Heart right ventricle (tissue), 16 donors: Measurements from ENCODE around the gene NEDD9. TPM values are rescaled to one million over a fixed set of nuclear protein-coding genes. Genes with fewer than 3 reads are reported as not detected.

ENCODE experiments used
- ATAC-seq, 8 donors: fragments of 200-7000 bp; cut with Tn5 transposase; one replicate each; pipeline ENCODE4 v1.9.1; 2020; ENCODE audit warnings: mild to moderate bottlenecking in 8 of 8, moderate library complexity in 8 of 8, moderate number of reproducible peaks in 1 of 8
- DNase-seq, 2 donors: peaks; one replicate each; pipeline ENCODE4 v3.0.0-alpha.2; 2020
- H3K27ac ChIP-seq, 10 donors: fragments of 200-600 bp; sonication (generic) in 2 of 10; one replicate each; pipeline versions ENCODE4 v1.5.0 to v1.8.0; 2020 to 2022; ENCODE audit warnings: mild to moderate bottlenecking in 3 of 10
- H3K27me3 ChIP-seq, 7 donors: fragments of 200-600 bp; one replicate each; pipeline ENCODE4 v1.8.0; 2021 to 2022; ENCODE audit warnings: mild to moderate bottlenecking in 2 of 7
- H3K36me3 ChIP-seq, 9 donors: fragments of 200-600 bp; sonication (generic) in 1 of 9; one replicate each; pipeline versions ENCODE4 v1.5.0 to v1.8.0; 2020 to 2022; ENCODE audit warnings: mild to moderate bottlenecking in 2 of 9
- H3K4me1 ChIP-seq, 9 donors: fragments of 200-600 bp; sonication (generic) in 1 of 9; one replicate each; pipeline versions ENCODE4 v1.5.0 to v1.8.0; 2020 to 2022; ENCODE audit warnings: mild to moderate bottlenecking in 4 of 9
- H3K4me3 ChIP-seq, 10 donors: fragments of 200-600 bp; sonication (generic) in 2 of 10; one replicate each; pipeline versions ENCODE4 v1.5.0 to v1.8.0; 2020 to 2022; ENCODE audit warnings: mild to moderate bottlenecking in 7 of 10, moderate library complexity in 2 of 10
- H3K9me3 ChIP-seq, 11 donors: fragments of 200-600 bp in 10 of 11; sonication (generic) in 2 of 11; one replicate each; pipeline versions ENCODE4 v1.5.0 to v1.8.0; 2013 to 2022; ENCODE audit warnings: mild to moderate bottlenecking in 2 of 11, control low read depth in 1 of 11, moderate library complexity in 1 of 11
- CTCF ChIP-seq, 9 donors: fragments of 200-600 bp; sonication (generic) in 2 of 9; IDR thresholded peaks; one replicate each; pipeline versions ENCODE4 v1.5.0 to v1.8.0; 2021 to 2022; ENCODE audit warnings: antibody characterized with exemption in 9 of 9, mild to moderate bottlenecking in 5 of 9, moderate library complexity in 1 of 9
- WGBS, 2 donors: extraction: QIAGEN DNeasy Blood & Tissue Kit; methylation state at CpG; one replicate each; pipeline ENCODE4 v1.1.7; 2013; ENCODE audit warnings: inconsistent platforms in 1 of 2; 5-methylcytosine and 5-hydroxymethylcytosine counted together
- intact Hi-C, 10 donors: fragments of 100-400 bp; cut with DNase I; formaldehyde crosslinking; loops; one replicate each; pipeline versions ENCODE4 v1.11.1 to v1.14.2; 2022
- polyA plus RNA-seq, 2 donors: library from polyadenylated mRNA; stranded (reverse); fragments of 200-250 nt; gene quantifications; one replicate each; pipeline ENCODE4 v1.2.3, GENCODE V29; 2013
- total RNA-seq, 10 donors: library from RNA; stranded (reverse); fragmentation: NEBNext Ultra II Directional in 3 of 10; extraction: Animal tissue kit (Norgen Biotek cat#: 25700) in 3 of 10; gene quantifications; one replicate each; pipeline versions ENCODE4 v1.2.1 to v1.2.4, GENCODE V29; 2021 to 2023
- donor health status: Arrhythmogenic right ventricular cardiomyopathy.
- donor health status: ischemic (EF 13 %, LVEDD 7.1; RV severe dilation, severe dysfunction).
- donor health status: healthy with polysubstance abuse.
- donor health status: DM: no; HTN: yes; CAD: no.
- donor health status: DM: no; HTN: no; CAD: no.
- donor health status: ischemic (EF 25% LVEDD 6.9; RV normal size, moderate dysfunction).
- donor health status: ischemic (EF 25% LVEDD 5.7; RV mildly dilated, moderate dysfunction).
- donor health status: healthy.
- donor health status: DM: yes; HTN: yes; CAD: no.
- donor health status: Ischemic cardiomyopathy.
- donor health status: ischemic (EF 35%, LVEDD 5.7; RV mildly dilated, moderate dysfunction).
- donor health status: nonischemic (EF 11% LVEDD 7.7; RV severe dilation, severe dysfunction).
- donor health status: DM: yes; HTN: yes; CAD: no.
- donor health status: PGD.
- donor health status: ischemic (EF 29% LVEDD 5.4; RV normal size, mild dysfunction).
- donor health status: nonischemic (EF 23%, LVEDD 6.1; RV moderate dilation, normal function).

Gene NEDD9
- total and polyA plus RNA-seq, 12 donors = 10.8 to 34.2 (median 23.3) TPM

- Histone ChIP-seq H3K36me3 (no peaks in the 10 kb centered on the region), H3K27me3 (no peaks in the 10 kb centered on the region), H3K9me3 (no peaks in the 10 kb centered on the region), H3K4me3 (peak overlapping the region; percentile 37 to 78 (median 67)), H3K4me1 (peaks cover 0 to 51% (median 17%) of the 10 kb centered on the region in 9 donors), H3K27ac (peak overlapping the region; percentile 72 to 93 (median 88))
- intact Hi-C loops = loop anchor here in 7 of 10 donors (5.0 to 10.0 kb wide), 8 partner anchors 58 to 262 kb away; no protein-coding TSS in a partner anchor
- TF ChIP-seq CTCF (IDR thresholded peaks at IDR 0.05) = no peak
- ATAC-seq (peak in 5 of 8 donors; percentile 1 to 24 (median 5)), DNase-seq (no peak)
- WGBS, 2 donors = 19 to 21% methylated on average over 23 of the region's 23 CpGs
These were observed 530 bp upstream of the NEDD9 start for GRCh38 chr6:11232770-11233626.

- no peaks in the 10 kb centered on the region for H3K9me3 ChIP-seq
- H3K36me3 ChIP-seq = no peaks in the 10 kb centered on the region
- DNase-seq (peak in 1 of 2 donors; percentile 42), ATAC-seq (peak; percentile 51 to 78 (median 64))
- peak overlapping the region; percentile 37 to 78 (median 67) for H3K4me3 ChIP-seq
- peak overlapping the region; percentile 76 to 93 (median 88) for H3K27ac ChIP-seq
- H3K27me3 ChIP-seq = no peaks in the 10 kb centered on the region
- 7 to 11% methylated on average over 6 of the region's 6 CpGs for WGBS, 2 donors
- TF ChIP-seq CTCF (IDR thresholded peaks at IDR 0.05) = no peak
- H3K4me1 ChIP-seq = peaks cover 0 to 59% (median 24%) of the 10 kb centered on the region in 9 donors
- intact Hi-C loops = loop anchor here in 7 of 10 donors (2.0 to 10.0 kb wide), 9 partner anchors 57 to 263 kb away; no protein-coding TSS in a partner anchor
These were observed 790 bp downstream of the NEDD9 start for GRCh38 chr6:11231564-11232192.

GRCh38 chr6:11231108-11231463, 1.4 kb downstream of the NEDD9 start:
- DNase-seq (no peak), ATAC-seq (no peak)
- WGBS, 2 donors = 44 to 53% methylated on average over 1 of the region's 1 CpG
- Histone ChIP-seq H3K9me3 (no peaks in the 10 kb centered on the region), H3K4me3 (peak overlapping the region; percentile 37 to 78 (median 67)), H3K4me1 (peaks cover 0 to 56% (median 26%) of the 10 kb centered on the region in 9 donors), H3K27me3 (no peaks in the 10 kb centered on the region), H3K36me3 (no peaks in the 10 kb centered on the region), H3K27ac (peak overlapping the region; percentile 76 to 93 (median 88))
- intact Hi-C loops = loop anchor here in 7 of 10 donors (2.0 to 10.0 kb wide), 9 partner anchors 56 to 264 kb away; no protein-coding TSS in a partner anchor
- no peak for TF ChIP-seq CTCF (IDR thresholded peaks at IDR 0.05)
